ENCODE results near the gene ADGRV1.

ADGRV1 gene

GRCh38 chr5:91178461-91178860 is 619.9 kb downstream of the ADGRV1 start:
- DNase-seq (ENCODE audit: low read depth in 3 of 3, low spot score in 1 of 3): no peak

GRCh38 chr5:91179018-91179417 is 620.4 kb downstream of the ADGRV1 start:
- no peak for DNase-seq (ENCODE audit: low read depth in 3 of 3, low spot score in 1 of 3)

- no peak for DNase-seq (ENCODE audit: low read depth in 3 of 3, low spot score in 1 of 3)
These were observed 621.9 kb downstream of the ADGRV1 start for GRCh38 chr5:91180506-91180905.

- no peak for DNase-seq (ENCODE audit: low read depth in 3 of 3, low spot score in 1 of 3)
These were observed 624.2 kb downstream of the ADGRV1 start for GRCh38 chr5:91182763-91183162.

- DNase-seq (ENCODE audit: low read depth in 3 of 3, low spot score in 1 of 3): no peak
These were observed 625.1 kb downstream of the ADGRV1 start for GRCh38 chr5:91183743-91184142.

GRCh38 chr5:91186101-91186500 is 627.5 kb downstream of the ADGRV1 start:
- DNase-seq (ENCODE audit: low read depth in 3 of 3, low spot score in 1 of 3): no peak

- DNase-seq (ENCODE audit: low read depth in 3 of 3, low spot score in 1 of 3): no peak
These were observed 628.4 kb downstream of the ADGRV1 start for GRCh38 chr5:91187032-91187431.

GRCh38 chr5:91188755-91189154 is 630.2 kb downstream of the ADGRV1 start:
- no peak for DNase-seq (ENCODE audit: low read depth in 3 of 3, low spot score in 1 of 3)

GRCh38 chr5:91189480-91190313 is 631.1 kb downstream of the ADGRV1 start:
- DNase-seq (ENCODE audit: low read depth in 3 of 3, low spot score in 1 of 3): no peak

GRCh38 chr5:91190314-91190690 is 631.7 kb downstream of the ADGRV1 start:
- DNase-seq (ENCODE audit: low read depth in 3 of 3, low spot score in 1 of 3): no peak

- no peak for DNase-seq (ENCODE audit: low read depth in 3 of 3, low spot score in 1 of 3)
These were observed 636.3 kb downstream of the ADGRV1 start for GRCh38 chr5:91194824-91195381.

- no peak for DNase-seq (ENCODE audit: low read depth in 3 of 3, low spot score in 1 of 3)
These were observed 642.1 kb downstream of the ADGRV1 start for GRCh38 chr5:91200692-91201091.

- no peak for DNase-seq (ENCODE audit: low read depth in 3 of 3, low spot score in 1 of 3)
These were observed 647.5 kb downstream of the ADGRV1 start for GRCh38 chr5:91206103-91206502.

GRCh38 chr5:91206734-91207133 is 648.1 kb downstream of the ADGRV1 start:
- DNase-seq (ENCODE audit: low read depth in 3 of 3, low spot score in 1 of 3): no peak

GRCh38 chr5:91207248-91207647 is 648.7 kb downstream of the ADGRV1 start:
- DNase-seq (ENCODE audit: low read depth in 3 of 3, low spot score in 1 of 3): no peak

- no peak for DNase-seq (ENCODE audit: low read depth in 3 of 3, low spot score in 1 of 3)
These were observed 653.6 kb downstream of the ADGRV1 start for GRCh38 chr5:91211997-91212713.

- DNase-seq (ENCODE audit: low read depth in 3 of 3, low spot score in 1 of 3): no peak
These were observed 654.1 kb downstream of the ADGRV1 start for GRCh38 chr5:91212714-91213092.
